Upper lobe of left lung (tissue), 6 donors: Measurements from ENCODE around the gene TMEM139. TPM values are rescaled to one million over a fixed set of nuclear protein-coding genes. Genes with fewer than 3 reads are reported as not detected.

Experiments
- ATAC-seq, 2 donors: fragments of 200-7000 bp; cut with Tn5 transposase; one replicate each; pipeline ENCODE4 v1.9.1; 2022; ENCODE audit warnings: mild to moderate bottlenecking in 2 of 2, moderate library complexity in 2 of 2; ENCODE audit not compliant: low FRiP score in 2 of 2
- DNase-seq, 2 donors: peaks; one replicate each; pipeline ENCODE4 v3.0.0-alpha.2; 2019 to 2020
- H3K27ac ChIP-seq, 4 donors: fragments of 200-600 bp; sonication (generic); one replicate each; pipeline ENCODE4 v1.5.1; 2016 to 2019
- H3K27me3 ChIP-seq, 4 donors: fragments of 200-600 bp; sonication (generic); one replicate each; pipeline ENCODE4 v1.5.1; 2017 to 2019
- H3K36me3 ChIP-seq, 4 donors: fragments of 200-600 bp; sonication (generic); one replicate each; pipeline ENCODE4 v1.5.1; 2016 to 2019
- H3K4me1 ChIP-seq, 4 donors: fragments of 200-600 bp; sonication (generic); one replicate each; pipeline ENCODE4 v1.5.1; 2018 to 2019
- H3K4me3 ChIP-seq, 4 donors: fragments of 200-600 bp; sonication (generic); one replicate each; pipeline ENCODE4 v1.5.1; 2017 to 2019; ENCODE audit warnings: mild to moderate bottlenecking in 2 of 4, moderate library complexity in 1 of 4
- H3K9me3 ChIP-seq, 4 donors: fragments of 200-600 bp; sonication (generic); one replicate each; pipeline ENCODE4 v1.5.1; 2018 to 2019
- EP300 ChIP-seq, 4 donors: sonication (generic); formaldehyde crosslinking; IDR thresholded peaks; one replicate each; pipeline ENCODE4 v1.5.1; 2017; ENCODE audit warnings: antibody characterized with exemption in 4 of 4, control low read depth in 2 of 4
- POLR2A ChIP-seq, 4 donors: fragments of 450-650 bp; IDR thresholded peaks; one replicate each; pipeline ENCODE4 v1.5.1; 2016 to 2017; ENCODE audit warnings: antibody characterized with exemption in 4 of 4, mild to moderate bottlenecking in 2 of 4
- POLR2AphosphoS5 ChIP-seq, 2 donors: sonication (generic); formaldehyde crosslinking; IDR thresholded peaks; one replicate each; pipeline ENCODE4 v1.5.1; 2017; ENCODE audit warnings: antibody characterized with exemption in 2 of 2
- WGBS, 2 donors: methylation state at CpG; one replicate each; pipeline ENCODE4 v1.1.5; 2017 to 2018; 5-methylcytosine and 5-hydroxymethylcytosine counted together
- total RNA-seq, 6 donors: library from RNA; depleted of rRNA in 4 of 6; stranded (reverse); fragments of >200 nt in 4 of 6; gene quantifications; one replicate each; pipeline versions ENCODE4 v1.1.0 to v1.2.1, GENCODE V29; 2016 to 2021
- TF ChIP-seq, protein P1 (sequence below), 6 experiments: fragments of 450-650 bp in 4 of 6; fragments of 200-600 bp in 2 of 6; sonication (generic) in 2 of 6; IDR thresholded peaks; one replicate each; pipeline ENCODE4 v1.5.1; 2016 to 2019; ENCODE audit warnings: antibody characterized with exemption in 6 of 6
- donor health status: DM: no; HTN: no; CAD: no; lungs with moderate emphysema.
- donor health status: DM: no; HTN: yes; CAD: no; lungs with severe emphysema.

Gene TMEM139
- total RNA-seq, 6 donors from 2014 or later: 13.6 to 52.7 (median 33.0) TPM

DNA sequence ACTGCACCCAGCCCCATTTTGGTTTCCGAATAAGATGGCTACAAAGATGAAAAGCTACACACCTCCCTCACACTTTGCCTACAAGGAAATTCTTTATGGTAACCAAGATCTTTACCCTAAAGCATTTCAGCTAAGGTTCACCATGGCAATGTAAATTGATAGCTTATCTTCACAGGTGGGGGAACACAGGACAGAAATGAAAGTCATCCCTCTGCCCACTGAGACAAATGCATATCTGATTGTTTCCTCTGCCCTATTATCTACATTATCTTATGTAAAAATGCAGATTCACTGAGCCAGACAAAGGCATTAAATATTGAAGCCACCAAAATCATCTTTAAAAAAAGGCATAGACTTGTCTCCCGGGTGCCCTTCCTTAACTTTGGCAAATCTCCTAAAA is 3.2 kb upstream of the TMEM139 start:
- Histone ChIP-seq H3K4me3 (no peak overlapping the region), H3K27me3 (no peaks in the 10 kb centered on the region), H3K4me1 (peaks cover 3 to 8% (median 6%) of the 10 kb centered on the region in 4 donors), H3K36me3 (no peaks in the 10 kb centered on the region), H3K27ac (no peak overlapping the region), H3K9me3 (no peaks in the 10 kb centered on the region)
- TF ChIP-seq POLR2A (IDR thresholded peaks at IDR 0.05): no peak
- TF ChIP-seq EP300 (IDR thresholded peaks at IDR 0.05): no peak
- TF ChIP-seq, protein P1, sequence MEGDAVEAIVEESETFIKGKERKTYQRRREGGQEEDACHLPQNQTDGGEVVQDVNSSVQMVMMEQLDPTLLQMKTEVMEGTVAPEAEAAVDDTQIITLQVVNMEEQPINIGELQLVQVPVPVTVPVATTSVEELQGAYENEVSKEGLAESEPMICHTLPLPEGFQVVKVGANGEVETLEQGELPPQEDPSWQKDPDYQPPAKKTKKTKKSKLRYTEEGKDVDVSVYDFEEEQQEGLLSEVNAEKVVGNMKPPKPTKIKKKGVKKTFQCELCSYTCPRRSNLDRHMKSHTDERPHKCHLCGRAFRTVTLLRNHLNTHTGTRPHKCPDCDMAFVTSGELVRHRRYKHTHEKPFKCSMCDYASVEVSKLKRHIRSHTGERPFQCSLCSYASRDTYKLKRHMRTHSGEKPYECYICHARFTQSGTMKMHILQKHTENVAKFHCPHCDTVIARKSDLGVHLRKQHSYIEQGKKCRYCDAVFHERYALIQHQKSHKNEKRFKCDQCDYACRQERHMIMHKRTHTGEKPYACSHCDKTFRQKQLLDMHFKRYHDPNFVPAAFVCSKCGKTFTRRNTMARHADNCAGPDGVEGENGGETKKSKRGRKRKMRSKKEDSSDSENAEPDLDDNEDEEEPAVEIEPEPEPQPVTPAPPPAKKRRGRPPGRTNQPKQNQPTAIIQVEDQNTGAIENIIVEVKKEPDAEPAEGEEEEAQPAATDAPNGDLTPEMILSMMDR (IDR thresholded peaks at IDR 0.05): no peak
- no peak for TF ChIP-seq POLR2AphosphoS5 (IDR thresholded peaks at IDR 0.05)
- DNase-seq (no peak), ATAC-seq (no peak)
- WGBS, 2 donors: 98 to 99% methylated on average over 2 of the region's 2 CpGs

DNA sequence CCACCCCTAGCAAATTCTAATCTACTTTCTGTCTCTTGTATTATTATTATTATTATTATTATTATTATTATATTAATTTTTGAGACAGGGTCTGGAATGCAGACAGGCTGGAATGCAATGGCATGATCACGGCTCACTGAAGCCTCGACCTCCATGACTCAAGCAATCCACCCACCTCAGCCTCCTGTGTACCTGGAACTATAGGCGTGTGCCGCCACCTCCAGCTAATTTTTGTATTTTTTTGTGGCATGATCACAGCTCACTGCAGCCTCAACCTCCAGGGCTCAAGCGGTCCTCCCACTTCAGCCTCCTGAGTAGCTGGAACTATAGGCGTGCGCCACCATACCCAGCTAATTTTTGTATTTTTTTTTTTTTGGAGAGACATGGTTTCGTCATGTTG is 2.6 kb upstream of the TMEM139 start:
- DNase-seq: no peak
- Histone ChIP-seq H3K4me3 (no peak overlapping the region), H3K27ac (no peak overlapping the region), H3K27me3 (no peaks in the 10 kb centered on the region), H3K9me3 (no peaks in the 10 kb centered on the region), H3K36me3 (no peaks in the 10 kb centered on the region), H3K4me1 (peaks cover 3 to 9% (median 7%) of the 10 kb centered on the region in 4 donors)
- ATAC-seq: no peak
- WGBS, 2 donors: 92 to 95% methylated on average over 8 of the region's 8 CpGs
- TF ChIP-seq EP300 (IDR thresholded peaks at IDR 0.05) (no peak), POLR2A (IDR thresholded peaks at IDR 0.05) (no peak), POLR2AphosphoS5 (IDR thresholded peaks at IDR 0.05) (no peak)
- TF ChIP-seq, protein P1 (IDR thresholded peaks at IDR 0.05): no peak

DNA sequence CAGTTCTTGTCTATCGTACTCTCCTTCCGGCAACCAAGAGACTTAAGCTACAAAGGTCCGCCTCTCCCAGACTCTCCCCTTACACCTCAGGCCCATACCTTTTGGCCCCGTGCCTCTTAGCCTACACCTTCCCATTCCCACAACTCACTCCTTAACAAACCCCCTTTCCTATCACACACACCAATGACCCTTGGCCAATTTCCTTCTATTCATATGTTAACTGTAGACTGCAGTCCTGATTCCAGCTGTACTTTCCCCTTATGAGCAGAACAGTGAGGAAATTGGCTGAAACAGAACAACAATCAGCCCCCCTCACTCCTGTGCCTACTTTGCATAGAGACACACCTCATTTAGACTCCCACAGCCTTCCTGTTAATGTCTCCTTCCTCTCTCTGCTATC is 1.4 kb upstream of the TMEM139 start:
- TF ChIP-seq POLR2A (IDR thresholded peaks at IDR 0.05): no peak
- TF ChIP-seq, protein P1 (IDR thresholded peaks at IDR 0.05): no peak
- TF ChIP-seq EP300 (IDR thresholded peaks at IDR 0.05): no peak
- TF ChIP-seq POLR2AphosphoS5 (IDR thresholded peaks at IDR 0.05): no peak
- H3K27ac ChIP-seq: no peak overlapping the region
- no peak for DNase-seq
- no peaks in the 10 kb centered on the region for H3K9me3 ChIP-seq
- no peaks in the 10 kb centered on the region for H3K27me3 ChIP-seq
- H3K36me3 ChIP-seq: no peaks in the 10 kb centered on the region
- WGBS, 2 donors: 88 to 93% methylated on average over 4 of the region's 4 CpGs
- peaks cover 3 to 17% (median 10%) of the 10 kb centered on the region in 4 donors for H3K4me1 ChIP-seq
- H3K4me3 ChIP-seq: no peak overlapping the region
- no peak for ATAC-seq

DNA sequence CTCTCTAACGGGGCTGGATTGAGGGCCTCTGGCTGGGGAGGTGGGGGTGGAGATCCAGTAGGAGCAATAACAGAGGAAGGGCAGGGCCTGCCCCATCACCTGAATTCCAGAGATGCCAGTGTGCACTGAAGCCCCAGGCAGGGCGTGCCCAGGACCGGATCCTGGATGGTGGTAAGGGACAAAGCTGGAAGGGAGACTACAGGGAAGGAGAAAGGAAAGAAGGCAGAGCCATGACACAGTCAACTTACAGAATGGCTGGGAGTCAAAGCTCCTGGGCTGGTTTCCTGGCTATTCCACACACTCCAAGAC is 666 bp downstream of the TMEM139 start:
- no peaks in the 10 kb centered on the region for H3K27me3 ChIP-seq
- H3K27ac ChIP-seq: peak overlapping the region; percentile 12 to 62 (median 52)
- TF ChIP-seq POLR2A (IDR thresholded peaks at IDR 0.05) (no peak), EP300 (IDR thresholded peaks at IDR 0.05) (no peak), POLR2AphosphoS5 (IDR thresholded peaks at IDR 0.05) (no peak)
- TF ChIP-seq, protein P1 (IDR thresholded peaks at IDR 0.05): no peak
- no peaks in the 10 kb centered on the region for H3K36me3 ChIP-seq
- H3K9me3 ChIP-seq: no peaks in the 10 kb centered on the region
- H3K4me1 ChIP-seq: peaks cover 13 to 35% (median 19%) of the 10 kb centered on the region in 4 donors
- WGBS, 2 donors: 46 to 68% methylated on average over 3 of the region's 3 CpGs
- ATAC-seq: peak in 1 of 2 donors; percentile 71
- peak overlapping the region in 3 of 4 donors; percentile 34 to 45 (median 42) for H3K4me3 ChIP-seq
- DNase-seq: peak in 1 of 2 donors; percentile 53

DNA sequence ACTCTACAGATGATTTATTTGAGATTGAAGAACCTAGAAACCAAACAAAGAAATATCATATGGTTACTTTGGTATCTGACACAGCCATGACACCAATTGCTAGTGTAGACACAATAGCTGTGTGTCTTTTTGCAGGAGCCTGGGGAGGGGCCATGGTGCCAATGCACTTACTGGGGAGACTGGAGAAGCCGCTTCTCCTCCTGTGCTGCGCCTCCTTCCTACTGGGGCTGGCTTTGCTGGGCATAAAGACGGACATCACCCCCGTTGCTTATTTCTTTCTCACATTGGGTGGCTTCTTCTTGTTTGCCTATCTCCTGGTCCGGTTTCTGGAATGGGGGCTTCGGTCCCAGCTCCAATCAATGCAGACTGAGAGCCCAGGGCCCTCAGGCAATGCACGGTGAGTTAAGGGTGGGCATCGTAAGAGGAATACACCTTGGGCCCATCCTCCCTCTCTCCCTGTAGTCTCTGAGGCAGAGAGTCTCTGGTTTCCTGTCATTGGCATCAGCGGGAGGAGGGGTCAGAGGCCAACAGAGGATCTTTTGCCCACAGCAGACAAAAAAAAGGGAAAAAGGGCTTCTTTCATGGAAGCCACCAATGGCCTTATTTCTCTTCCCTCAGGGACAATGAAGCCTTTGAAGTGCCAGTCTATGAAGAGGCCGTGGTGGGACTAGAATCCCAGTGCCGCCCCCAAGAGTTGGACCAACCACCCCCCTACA is 1.2 kb downstream of the TMEM139 start:
- Histone ChIP-seq H3K36me3 (no peaks in the 10 kb centered on the region), H3K4me3 (peak overlapping the region in 3 of 4 donors; percentile 34 to 45 (median 42)), H3K27ac (peak overlapping the region in 3 of 4 donors; percentile 14 to 62 (median 52)), H3K4me1 (peaks cover 18 to 40% (median 22%) of the 10 kb centered on the region in 4 donors), H3K9me3 (no peaks in the 10 kb centered on the region), H3K27me3 (no peaks in the 10 kb centered on the region)
- WGBS, 2 donors: 91 to 95% methylated on average over 11 of the region's 11 CpGs
- ATAC-seq (no peak), DNase-seq (no peak)
- TF ChIP-seq EP300 (IDR thresholded peaks at IDR 0.05) (no peak), POLR2A (IDR thresholded peaks at IDR 0.05) (no peak), POLR2AphosphoS5 (IDR thresholded peaks at IDR 0.05) (no peak)
- TF ChIP-seq, protein P1 (IDR thresholded peaks at IDR 0.05): no peak
